Measurements from ENCODE around the gene ZNF22. TPM values are rescaled to one million over a fixed set of nuclear protein-coding genes. Genes with fewer than 3 reads are reported as not detected.
"Not testable (repeated sequence)": the region's sequence is repeated elsewhere in the genome, so short reads cannot be mapped to it uniquely, and the experiment has no call there.

The ZNF22 gene
- total RNA-seq, 1 experiment from 2014 or later: 16.3 TPM

GRCh38 chr10:45006276-45007030 is 5.7 kb downstream of the ZNF22 start:
- DNase-seq (ENCODE audit: low read depth): no peak

DNA sequence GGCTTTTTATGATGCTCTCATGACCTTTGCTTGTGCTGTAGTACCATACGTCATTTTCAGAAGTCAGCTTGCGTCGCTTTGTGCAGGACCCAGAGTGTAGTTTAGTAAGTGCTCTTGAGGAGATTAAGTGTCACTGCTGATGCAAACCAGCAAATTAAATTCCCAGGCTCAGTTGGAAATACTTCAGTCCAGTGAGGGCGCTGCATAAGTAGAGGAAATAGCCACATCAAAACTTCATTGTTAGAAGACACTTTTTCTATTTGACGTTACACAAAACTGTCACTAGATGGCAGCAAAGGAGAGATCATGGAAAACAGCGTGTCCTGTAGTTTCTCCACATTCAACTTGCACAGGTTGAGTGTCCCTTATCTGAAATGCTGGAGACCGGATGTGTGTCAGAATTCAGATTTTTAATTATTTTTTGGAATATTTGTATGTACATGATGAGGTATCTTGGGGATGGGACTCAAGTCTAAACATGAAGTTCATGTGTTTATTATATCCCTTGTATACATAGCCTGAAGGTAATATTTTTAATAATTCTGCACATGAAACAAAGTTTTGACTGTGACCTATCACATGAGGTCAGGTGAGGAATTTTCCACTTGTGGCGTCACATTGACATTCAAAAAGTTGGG is 7.9 kb downstream of the ZNF22 start:
- DNase-seq (ENCODE audit: low read depth): peak; percentile 88

- not testable (repeated sequence) for DNase-seq (ENCODE audit: low read depth)
Observed at GRCh38 chr10:45014557-45014956, 13.8 kb downstream of the ZNF22 start.

- DNase-seq (ENCODE audit: low read depth): no peak
Observed at GRCh38 chr10:45015590-45015989, 14.9 kb downstream of the ZNF22 start.

- DNase-seq (ENCODE audit: low read depth): peak; percentile 24
Observed at GRCh38 chr10:45023426-45023825, 22.7 kb downstream of the ZNF22 start.

GRCh38 chr10:45034301-45034700 is 33.6 kb downstream of the ZNF22 start:
- no peak for DNase-seq (ENCODE audit: low read depth)

- DNase-seq (ENCODE audit: low read depth): no peak
Observed at GRCh38 chr10:45035673-45036072, 35.0 kb downstream of the ZNF22 start.

- DNase-seq (ENCODE audit: low read depth): no peak
Observed at GRCh38 chr10:45040921-45041542, 40.3 kb downstream of the ZNF22 start.

DNA sequence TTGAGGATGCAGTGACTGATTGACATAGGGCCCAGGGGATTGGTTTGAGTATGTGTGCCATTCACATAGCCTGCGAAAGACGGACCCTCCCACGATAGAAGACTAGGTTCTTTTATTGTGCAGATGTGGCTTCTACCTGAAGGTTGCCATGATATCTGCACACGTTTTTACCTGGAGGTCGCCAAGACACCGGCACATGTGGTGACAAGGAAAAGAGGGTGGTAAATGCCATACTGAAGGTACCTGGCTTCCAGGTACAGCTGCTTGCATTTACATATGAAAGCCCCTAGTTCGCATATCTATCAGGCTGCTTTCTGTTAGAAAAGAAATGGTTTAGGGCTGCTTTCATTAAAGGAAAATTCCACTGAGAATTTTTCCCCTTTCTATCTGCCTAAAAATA is 43.6 kb downstream of the ZNF22 start:
- DNase-seq (ENCODE audit: low read depth): no peak

- no peak for DNase-seq (ENCODE audit: low read depth)
Observed at GRCh38 chr10:45050551-45051235, 50.0 kb downstream of the ZNF22 start.

DNA sequence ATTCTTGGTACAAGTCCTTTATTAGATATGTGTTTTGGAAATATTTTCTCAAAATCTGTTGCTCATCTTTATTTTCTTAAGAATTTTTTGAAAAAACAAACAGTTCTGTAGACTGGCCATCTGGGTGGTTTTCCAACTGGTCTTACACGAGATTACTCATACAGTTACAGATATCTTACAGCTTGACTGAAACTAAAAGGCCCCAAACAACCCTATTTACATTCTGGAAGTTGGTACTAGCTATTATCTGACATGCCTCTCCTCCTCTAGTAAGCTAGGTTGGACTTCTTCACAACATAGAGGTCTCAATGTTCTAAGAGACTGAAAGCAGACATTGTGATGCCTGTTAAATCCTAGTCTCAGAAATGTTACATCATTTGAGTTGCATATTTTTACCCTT is 52.0 kb downstream of the ZNF22 start:
- no peak for DNase-seq (ENCODE audit: low read depth)

GRCh38 chr10:45053569-45054100 is 52.9 kb downstream of the ZNF22 start:
- DNase-seq (ENCODE audit: low read depth): no peak

Other genes with a start within 250 kb of the ZNF22 start
- gene TMEM72, start 89.6 kb upstream of the ZNF22 start, total RNA-seq (2014; rRNA removed; shearing (Covaris generic)): not detected in 2 replicates
- gene RASSF4, start 41.1 kb upstream of the ZNF22 start, total RNA-seq (2014; rRNA removed; shearing (Covaris generic)): 6.6 and 7.8 TPM in 2 replicates
- gene DEPP1, start 22.1 kb upstream of the ZNF22 start, total RNA-seq (2014; rRNA removed; shearing (Covaris generic)): 0.97 and 1.2 TPM in 2 replicates